ENCODE data around the gene FBLN1. TPM values are rescaled to one million over a fixed set of nuclear protein-coding genes. Genes with fewer than 3 reads are reported as not detected.

The FBLN1 gene
- polyA plus RNA-seq, 1 of the 3 experiments (the other 2 are of a cell fraction), result 147 TPM

- ChIA-PET CTCF (interaction anchor here (1.0 kb wide), 1 partner anchor 173 kb away, joined by 3 read pairs; no protein-coding TSS in a partner anchor), POLR2A (interaction anchor here (0.6 kb wide), 1 partner anchor 180 kb away, joined by 4 read pairs; no protein-coding TSS in a partner anchor)
- TF ChIP-seq TCF12 (IDR thresholded peaks at IDR 0.05) (no peak), GATA2 (CRISPR knock-in tag; IDR thresholded peaks at IDR 0.05) (no peak), MEF2A (IDR thresholded peaks at IDR 0.05; ENCODE audit: borderline replicate concordance, low read depth) (no peak), NFIC (IDR thresholded peaks at IDR 0.05; ENCODE audit: borderline replicate concordance) (no peak), SMC3 (IDR thresholded peaks at IDR 0.05; ENCODE audit: low read depth, low read length) (no peak), ZBTB33 (IDR thresholded peaks at IDR 0.05; ENCODE audit: borderline replicate concordance, low read depth) (no peak), RCOR1 (IDR thresholded peaks at IDR 0.05; ENCODE audit: low read length) (no peak), MXI1 (IDR thresholded peaks at IDR 0.05; ENCODE audit: low read depth, low read length) (no peak), GABPA (IDR thresholded peaks at IDR 0.05; ENCODE audit: low read depth) (no peak), JUND (IDR thresholded peaks at IDR 0.05) (no peak), FOSL2 (IDR thresholded peaks at IDR 0.05; ENCODE audit: borderline replicate concordance, low read depth) (no peak)
- TF ChIP-seq, protein P1, sequence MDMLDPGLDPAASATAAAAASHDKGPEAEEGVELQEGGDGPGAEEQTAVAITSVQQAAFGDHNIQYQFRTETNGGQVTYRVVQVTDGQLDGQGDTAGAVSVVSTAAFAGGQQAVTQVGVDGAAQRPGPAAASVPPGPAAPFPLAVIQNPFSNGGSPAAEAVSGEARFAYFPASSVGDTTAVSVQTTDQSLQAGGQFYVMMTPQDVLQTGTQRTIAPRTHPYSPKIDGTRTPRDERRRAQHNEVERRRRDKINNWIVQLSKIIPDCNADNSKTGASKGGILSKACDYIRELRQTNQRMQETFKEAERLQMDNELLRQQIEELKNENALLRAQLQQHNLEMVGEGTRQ (IDR thresholded peaks at IDR 0.05; ENCODE audit: borderline replicate concordance, low read depth, low read length), result no peak
- Histone ChIP-seq H3K4me1 (ENCODE audit: control insufficient read depth in 1 of 2, insufficient read depth in 2 of 2, low read depth in 1 of 2, low read length in 1 of 2) (no peaks in the 10 kb centered on the region; a peak in 1 of 4 replicates), H3K4me3 (ENCODE audit: low read depth in 2 of 2, low read length in 1 of 2) (no peak overlapping the region), H3K36me3 (replicated peaks in 1 of 2; ENCODE audit: control insufficient read depth in 1 of 2, insufficient read depth in 2 of 2, low read length in 1 of 2) (no peaks in the 10 kb centered on the region), H2AFZ (ENCODE audit: low read depth) (no peak overlapping the region), H3K9me2 (no peaks in the 10 kb centered on the region), H3K4me2 (no peak overlapping the region), H3K27me3 (ENCODE audit: insufficient read depth) (no peaks in the 10 kb centered on the region), H3K9me3 (peaks cover 4% of the 10 kb centered on the region; the same call in 1 of the 2 replicates), H3K9ac (no peak overlapping the region), H3F3A (replicated peaks; ENCODE audit: insufficient read depth) (no peaks in the 10 kb centered on the region), H3K27ac (ENCODE audit: low read depth in 2 of 2, low read length in 1 of 2) (no peak overlapping the region), H4K20me1 (ENCODE audit: insufficient read depth) (no peaks in the 10 kb centered on the region), H3K79me2 (ENCODE audit: insufficient read depth) (no peaks in the 10 kb centered on the region)
- 34% methylated on average over 3 of the region's 3 CpGs for WGBS (ENCODE audit: low lambda C conversion rate)
- no peak for DNase-seq
Observed at GRCh38 chr22:45490836-45491235, 11.8 kb upstream of the FBLN1 start.

GRCh38 chr22:45491841-45492240 lies 10.8 kb upstream of the FBLN1 start:
- Histone ChIP-seq H2AFZ (ENCODE audit: low read depth) (no peak overlapping the region), H4K20me1 (ENCODE audit: insufficient read depth) (no peaks in the 10 kb centered on the region), H3K4me2 (no peak overlapping the region), H3K27ac (ENCODE audit: low read depth in 2 of 2, low read length in 1 of 2) (no peak overlapping the region), H3K9me2 (no peaks in the 10 kb centered on the region), H3K9ac (no peak overlapping the region), H3K4me1 (ENCODE audit: control insufficient read depth in 1 of 2, insufficient read depth in 2 of 2, low read depth in 1 of 2, low read length in 1 of 2) (peaks cover 0 to 7% of the 10 kb centered on the region in 2 experiments; a peak in 1 of 4 replicates), H3K4me3 (ENCODE audit: low read depth in 2 of 2, low read length in 1 of 2) (no peak overlapping the region), H3K36me3 (replicated peaks in 1 of 2; ENCODE audit: control insufficient read depth in 1 of 2, insufficient read depth in 2 of 2, low read length in 1 of 2) (no peaks in the 10 kb centered on the region), H3F3A (replicated peaks; ENCODE audit: insufficient read depth) (no peaks in the 10 kb centered on the region), H3K9me3 (peaks cover 4% of the 10 kb centered on the region; the same call in 1 of the 2 replicates), H3K79me2 (ENCODE audit: insufficient read depth) (no peaks in the 10 kb centered on the region), H3K27me3 (ENCODE audit: insufficient read depth) (no peaks in the 10 kb centered on the region)
- TF ChIP-seq TAF1 (IDR thresholded peaks at IDR 0.05; ENCODE audit: borderline replicate concordance, low read depth, low read length) (no peak), IRF3 (IDR thresholded peaks at IDR 0.05; ENCODE audit: low read depth, low read length) (no peak), FOXJ3 (CRISPR knock-in tag; IDR thresholded peaks at IDR 0.05) (no peak), POLR2AphosphoS5 (IDR thresholded peaks at IDR 0.05; ENCODE audit: low read depth, low read length) (no peak), ZBTB33 (IDR thresholded peaks at IDR 0.05; ENCODE audit: borderline replicate concordance, low read depth) (no peak), FOSL2 (IDR thresholded peaks at IDR 0.05; ENCODE audit: borderline replicate concordance, low read depth) (no peak), MXI1 (IDR thresholded peaks at IDR 0.05; ENCODE audit: low read depth, low read length) (no peak)
- TF ChIP-seq, protein P1 (IDR thresholded peaks at IDR 0.05; ENCODE audit: borderline replicate concordance, low read depth, low read length), result no peak
- ChIA-PET POLR2A (no interaction called here), CTCF (no interaction called here)
- 86% methylated on average over 8 of the region's 8 CpGs for WGBS (ENCODE audit: low lambda C conversion rate)
- no peak for DNase-seq
